Hepatocyte (in vitro differentiated cells): ENCODE measurements around the gene USP21.

Experiments
- EZH2 ChIP-seq: fragments of 200-600 bp; sonication (generic); IDR thresholded peaks from 2 replicates; pipeline ENCODE4 v1.6.1; 2016; ENCODE audit warnings: antibody characterized with exemption, mild to moderate bottlenecking, borderline replicate concordance
- EZH2phosphoT487 ChIP-seq: fragments of 200-600 bp; sonication (generic); IDR thresholded peaks from one replicate; pipeline ENCODE4 v1.6.1; 2018; ENCODE audit warnings: antibody characterized with exemption, mild to moderate bottlenecking, low read depth, moderate library complexity; ENCODE audit not compliant: unreplicated experiment, severe bottlenecking

DNA sequence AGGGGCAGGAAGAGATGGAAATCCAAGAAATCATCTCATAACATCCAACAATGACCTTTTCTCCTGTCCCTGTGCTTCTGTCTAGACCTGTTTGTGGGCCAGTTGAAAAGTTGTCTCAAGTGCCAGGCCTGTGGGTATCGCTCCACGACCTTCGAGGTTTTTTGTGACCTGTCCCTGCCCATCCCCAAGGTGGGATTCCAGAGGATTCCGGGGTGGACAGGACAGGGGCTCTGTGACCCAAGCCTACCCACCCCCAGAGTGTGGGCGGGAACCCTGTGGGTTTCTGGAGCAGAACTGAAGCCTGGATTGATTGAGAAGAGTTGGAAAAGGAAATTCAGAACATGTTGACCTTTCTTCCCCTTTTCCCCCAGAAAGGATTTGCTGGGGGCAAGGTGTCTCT lies 4.5 kb downstream of the USP21 start:
- TF ChIP-seq EZH2phosphoT487, result no peak
- TF ChIP-seq EZH2, result no peak
